HG02588 (cell line): Measurements from ENCODE around the gene HDAC4.

Source experiments
- ATAC-seq: cut with Tn5 transposase; IDR thresholded peaks from one replicate; pipeline ENCODE4 v1.9.1; 2021; ENCODE audit warnings: mild to moderate bottlenecking, moderate library complexity; ENCODE audit not compliant: unreplicated experiment

HDAC4 gene

DNA sequence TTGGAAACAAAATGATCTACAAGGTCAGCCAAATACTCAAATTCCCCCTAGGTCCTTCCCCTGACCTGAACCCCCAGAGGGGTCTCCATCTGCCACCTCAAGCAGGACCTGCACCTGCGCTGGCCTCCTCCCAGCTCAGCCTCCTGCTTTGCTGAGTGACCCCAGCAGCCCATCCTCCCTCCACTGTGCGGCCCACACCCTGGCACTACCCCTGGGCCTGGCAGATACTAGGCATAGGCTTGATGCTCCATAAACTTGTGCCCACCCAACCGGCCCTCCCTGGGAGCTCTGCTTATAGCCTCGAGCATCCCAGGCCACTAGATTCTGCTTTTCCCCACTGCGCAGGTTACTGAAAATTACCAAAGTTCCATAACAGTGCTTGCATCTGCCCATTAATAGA is 156.2 kb downstream of the HDAC4 start:
- no peak for ATAC-seq

DNA sequence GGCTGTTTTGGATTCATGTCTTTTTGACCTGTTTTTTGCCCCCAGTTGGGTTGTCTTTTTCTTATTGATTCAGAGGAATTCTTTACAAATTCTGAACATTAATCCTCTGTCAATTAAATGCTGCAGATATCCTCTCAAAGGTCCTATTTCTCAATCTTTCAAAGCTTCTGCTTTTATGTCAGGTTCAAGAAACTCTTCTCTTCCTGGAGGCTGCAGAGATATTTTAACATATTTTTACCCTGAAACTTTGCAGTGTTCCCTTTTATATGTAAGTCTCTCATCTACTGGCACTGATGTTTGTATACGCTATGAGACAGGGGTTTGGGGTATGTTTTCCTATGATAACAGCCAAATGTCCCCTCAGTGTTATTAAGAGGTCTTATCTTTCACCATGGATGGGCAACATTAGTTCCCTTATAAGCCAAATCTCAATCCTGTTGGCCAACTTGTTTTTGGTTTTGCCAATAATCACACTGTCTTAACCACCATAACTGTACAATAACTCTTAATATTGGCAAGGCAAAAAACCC is 159.3 kb downstream of the HDAC4 start:
- ATAC-seq: no peak

DNA sequence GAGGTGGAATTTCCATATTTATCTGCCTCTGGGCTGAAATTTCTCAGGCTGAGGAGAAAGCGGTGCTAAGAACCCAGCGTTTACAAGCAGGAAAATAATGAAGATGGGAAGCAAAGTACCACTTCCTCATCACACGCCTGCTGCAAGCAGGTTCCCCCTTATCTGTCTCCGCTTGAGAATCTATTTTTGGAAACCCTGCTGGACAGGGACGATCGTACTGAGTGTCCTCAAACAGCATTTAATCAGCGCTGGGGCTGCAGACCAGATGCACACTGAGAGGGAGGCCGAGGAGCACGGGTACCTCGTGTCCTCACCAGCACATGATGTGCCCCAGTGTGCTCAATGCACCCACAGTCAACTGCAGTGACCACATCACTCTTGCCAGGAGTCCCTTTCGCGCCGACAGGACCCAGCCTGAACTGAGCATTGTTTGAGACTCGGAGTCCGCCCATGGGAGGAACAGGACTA is 160.4 kb downstream of the HDAC4 start:
- ATAC-seq: no peak

DNA sequence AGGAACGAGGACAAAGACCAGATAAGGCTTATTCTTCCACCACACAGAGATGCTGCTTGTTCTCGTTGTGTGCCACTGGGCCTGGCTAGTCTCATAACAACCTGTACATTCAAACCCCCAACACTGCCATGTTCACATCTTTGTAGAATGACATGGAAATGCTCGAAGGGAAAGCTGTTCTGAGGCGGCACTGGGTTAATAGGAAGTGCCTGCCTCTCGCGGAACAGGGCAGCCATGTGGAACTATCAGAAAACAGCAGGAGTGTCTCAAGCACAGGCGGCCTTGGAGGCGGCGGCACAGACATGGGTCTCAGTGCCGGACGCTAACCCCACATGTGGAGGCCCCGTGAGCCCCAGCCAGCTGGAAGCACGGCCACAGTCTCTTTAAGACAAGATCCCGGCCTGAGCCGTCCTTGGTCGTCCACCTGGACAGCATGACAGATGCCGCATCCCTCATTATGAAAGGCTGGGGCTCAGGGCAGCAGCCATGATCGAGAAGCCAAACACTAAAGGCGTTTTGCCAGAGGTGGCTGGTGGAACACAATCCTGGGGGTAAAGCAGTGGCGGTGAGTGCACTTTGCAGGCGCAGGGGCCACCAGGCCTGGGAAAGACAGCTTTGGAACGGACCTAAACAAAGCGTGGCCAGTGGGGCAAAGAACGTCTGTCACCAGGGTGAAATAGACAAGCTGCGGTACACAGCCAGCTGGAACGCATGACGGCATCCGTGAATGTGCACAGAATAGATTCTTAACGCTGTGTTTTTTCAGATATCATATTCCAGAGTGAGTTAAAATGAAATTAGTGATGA is 161.0 kb downstream of the HDAC4 start:
- no peak for ATAC-seq

DNA sequence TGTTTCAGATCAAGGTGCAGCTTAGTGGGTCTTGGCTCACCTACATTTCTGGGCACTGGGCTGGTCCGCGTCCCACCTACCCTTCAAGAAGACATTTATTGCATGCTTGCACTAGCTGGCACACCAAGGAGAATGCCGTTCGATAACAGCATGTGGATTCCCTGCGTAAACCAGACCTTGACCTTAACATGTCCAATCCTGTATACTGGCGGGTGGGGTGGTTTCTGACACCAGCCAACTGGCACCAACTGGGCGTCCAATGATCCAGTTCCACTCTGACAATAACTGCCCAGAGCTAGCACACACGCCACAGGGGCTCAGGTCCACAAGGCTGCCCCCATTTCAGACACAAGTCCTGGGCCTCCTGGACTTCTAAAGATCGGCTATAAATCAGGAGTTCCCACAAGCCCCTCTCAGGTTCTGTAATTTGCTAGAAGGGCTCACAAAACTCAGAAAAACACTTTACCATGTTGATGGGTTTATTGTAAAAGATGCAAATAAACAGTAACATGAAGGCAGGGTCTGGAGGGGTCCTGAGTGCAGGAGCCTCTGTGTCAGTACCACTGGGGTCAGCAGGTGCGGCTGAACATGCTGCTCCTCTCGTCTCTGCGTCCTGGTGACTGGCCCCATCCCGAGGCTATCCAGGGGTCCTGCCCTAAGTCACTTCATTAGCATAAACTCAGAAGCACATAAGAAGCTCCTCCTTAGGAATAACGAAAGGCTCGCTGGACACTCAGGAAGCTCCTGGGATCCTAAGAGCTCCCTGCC is 161.8 kb downstream of the HDAC4 start:
- ATAC-seq: no peak

DNA sequence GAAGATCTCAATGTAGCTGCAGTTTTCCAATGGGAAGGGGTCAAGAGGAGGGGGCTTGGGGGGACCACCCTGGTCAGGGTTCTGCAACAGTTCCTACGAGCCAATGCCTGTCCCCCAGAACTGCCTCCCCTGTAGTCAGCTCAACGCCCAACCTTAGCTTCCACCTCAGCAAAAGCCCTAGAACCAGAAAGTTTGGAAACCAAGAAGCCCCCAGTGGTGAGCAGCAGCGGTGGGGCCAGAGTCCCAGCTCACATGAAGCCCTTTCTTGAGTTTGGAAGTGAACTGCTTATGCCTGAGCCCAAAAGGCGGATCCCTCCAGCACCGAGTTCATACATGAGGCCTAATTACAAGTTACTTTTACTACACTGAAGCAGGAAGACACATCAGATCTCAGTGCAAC is 162.4 kb downstream of the HDAC4 start:
- no peak for ATAC-seq

DNA sequence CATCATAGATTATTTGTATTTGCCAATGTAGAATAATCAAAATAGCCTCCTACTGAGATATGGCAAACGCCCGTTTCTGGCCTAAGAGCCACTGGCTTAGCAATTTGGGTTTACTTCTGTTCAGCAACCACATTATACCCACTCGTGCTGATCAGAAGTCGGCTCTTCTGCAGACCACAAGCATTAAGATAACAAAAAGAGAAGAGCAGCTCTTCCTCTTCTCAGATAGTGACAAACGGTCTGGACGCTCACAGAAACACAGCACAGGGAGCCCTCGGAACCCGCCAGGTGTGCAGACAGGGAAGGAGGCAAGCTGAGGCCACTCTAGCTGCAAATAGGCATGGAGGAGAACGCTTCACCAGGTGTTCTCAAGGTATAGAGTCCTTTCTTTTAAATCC is 164.0 kb downstream of the HDAC4 start:
- ATAC-seq: no peak

DNA sequence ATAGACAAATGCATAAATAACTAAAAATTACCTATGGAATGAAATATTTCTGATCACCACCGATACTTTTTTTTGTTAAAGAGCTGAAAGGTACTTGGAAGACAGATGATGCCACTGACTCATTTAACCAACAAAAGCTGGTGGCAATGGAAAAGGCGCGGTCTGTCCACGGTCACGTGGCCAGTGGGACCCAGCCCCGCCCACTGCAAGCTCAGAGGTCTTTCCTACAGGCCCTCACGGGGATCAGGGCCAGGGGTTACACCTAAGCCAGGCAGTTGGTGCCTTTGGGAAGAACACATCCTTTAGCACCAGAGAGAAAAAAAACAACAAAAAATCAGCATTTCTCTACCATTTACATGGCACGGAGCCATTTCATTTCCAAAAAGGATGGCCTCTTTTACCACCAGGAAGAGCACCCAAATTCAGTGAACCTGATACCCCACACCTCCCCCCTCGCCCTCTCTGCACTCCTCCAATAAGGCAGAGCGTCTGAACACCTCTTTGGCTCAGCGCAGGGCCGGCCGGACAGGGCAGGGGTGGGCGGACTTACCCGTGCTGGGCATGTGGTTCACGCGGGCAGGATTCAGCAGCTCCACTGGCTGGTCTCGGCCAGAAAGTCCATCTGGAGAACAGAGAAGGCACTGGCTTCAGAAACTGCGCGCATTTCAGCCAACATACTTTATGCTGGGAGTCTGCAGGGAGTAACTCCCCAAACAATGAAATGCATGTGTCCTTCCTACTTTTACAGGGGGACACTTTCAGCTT is 164.6 kb downstream of the HDAC4 start:
- no peak for ATAC-seq

DNA sequence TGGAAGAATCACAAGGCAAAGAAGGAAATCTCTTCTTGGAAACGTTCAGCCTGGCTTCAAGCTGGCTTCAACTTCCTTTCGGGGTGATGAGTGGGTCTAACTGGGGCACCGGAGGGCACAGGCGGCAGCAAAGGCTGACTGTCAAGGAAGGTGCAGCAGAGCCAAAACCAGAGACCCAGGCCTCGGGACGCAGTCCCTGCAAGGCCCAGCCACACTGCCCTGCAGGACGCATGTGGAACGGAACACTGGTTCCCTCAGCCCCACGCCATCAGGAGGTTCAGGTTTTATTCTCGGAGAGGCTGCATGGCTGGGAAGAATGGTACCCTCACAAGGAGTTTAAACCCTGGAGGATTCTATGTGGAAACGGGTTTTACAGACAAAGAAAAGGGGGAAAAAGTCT is 165.5 kb downstream of the HDAC4 start:
- no peak for ATAC-seq

DNA sequence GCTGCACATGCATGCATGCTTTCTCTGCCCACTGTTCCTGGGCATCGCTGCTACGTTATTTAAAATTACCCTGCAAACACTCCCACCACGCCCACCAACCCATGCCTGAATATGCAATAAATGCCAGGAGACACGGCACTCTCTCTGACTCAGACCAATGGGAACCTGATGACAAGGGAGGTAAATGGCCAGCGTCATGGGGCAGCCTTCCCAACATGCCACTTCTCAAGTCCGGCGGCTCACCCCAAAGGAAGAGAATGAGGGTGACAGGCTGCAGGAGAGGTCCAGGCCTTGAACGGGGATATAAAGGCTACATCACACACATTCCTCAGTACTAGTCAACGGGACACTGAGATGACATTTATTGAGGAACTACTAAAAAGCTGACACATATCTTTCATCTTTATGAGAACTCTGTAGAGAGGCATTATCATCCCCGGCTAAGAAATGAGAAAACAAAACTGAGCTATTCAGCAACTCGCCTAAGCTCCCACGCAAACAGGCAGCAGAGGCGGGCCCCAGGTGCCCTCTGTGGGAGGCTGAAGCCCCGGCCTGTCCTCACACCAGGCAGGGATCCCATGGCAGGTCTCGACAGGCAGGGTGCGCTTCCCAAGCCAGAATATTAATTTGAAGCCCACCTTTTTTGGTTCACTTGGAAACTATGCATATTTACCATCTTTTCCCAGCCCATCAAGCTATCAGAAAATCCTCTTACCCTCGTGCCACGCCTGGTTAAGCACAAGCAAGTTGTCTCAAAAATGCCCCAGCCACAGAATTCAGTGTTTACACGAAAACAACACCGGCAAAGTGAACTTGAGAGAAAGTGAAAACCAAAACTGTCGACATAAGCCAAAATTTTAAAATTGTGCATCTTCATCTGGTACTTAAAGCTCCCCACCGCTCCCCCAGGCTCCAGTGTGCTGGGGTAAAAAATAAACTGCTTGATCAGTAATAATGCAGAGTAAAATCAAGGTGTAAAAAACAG is 166.3 kb downstream of the HDAC4 start:
- ATAC-seq: no peak

DNA sequence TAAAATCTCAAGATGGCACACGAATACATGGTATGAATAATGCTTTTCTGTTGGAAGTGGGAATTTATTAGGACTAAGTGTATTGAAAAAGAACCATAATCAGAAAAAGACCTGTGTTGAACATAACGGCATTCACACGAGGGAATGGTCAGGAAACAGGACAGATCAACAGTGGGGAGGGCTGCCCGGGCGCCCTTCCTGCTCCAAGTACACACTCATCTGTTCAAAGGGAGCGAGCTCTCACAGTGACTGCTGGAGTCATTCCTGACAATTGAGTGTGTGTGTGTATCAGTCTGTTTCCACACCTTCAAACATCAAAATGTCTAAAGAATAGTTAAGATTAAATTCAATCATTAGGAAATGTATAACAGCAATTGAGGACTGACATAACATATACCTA is 167.2 kb downstream of the HDAC4 start:
- ATAC-seq: no peak

DNA sequence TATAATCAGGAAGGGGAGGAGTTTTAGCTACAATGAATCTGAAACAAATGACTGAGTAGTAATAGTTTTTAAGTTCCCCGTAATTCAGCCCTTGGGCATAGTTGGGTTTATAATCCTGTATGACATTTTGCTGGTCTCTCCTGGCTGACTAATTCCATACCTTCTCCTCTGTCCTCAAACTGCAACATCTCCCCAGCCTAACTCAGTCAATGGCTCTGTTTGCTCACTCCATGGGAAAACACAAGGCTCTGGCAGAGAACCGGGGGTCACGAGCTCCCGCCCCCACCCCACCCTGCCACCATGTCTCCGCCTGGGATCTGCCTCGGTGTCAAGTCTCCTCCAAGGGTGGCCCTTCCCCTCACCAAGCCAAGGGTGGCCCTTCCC is 168.6 kb downstream of the HDAC4 start:
- no peak for ATAC-seq

DNA sequence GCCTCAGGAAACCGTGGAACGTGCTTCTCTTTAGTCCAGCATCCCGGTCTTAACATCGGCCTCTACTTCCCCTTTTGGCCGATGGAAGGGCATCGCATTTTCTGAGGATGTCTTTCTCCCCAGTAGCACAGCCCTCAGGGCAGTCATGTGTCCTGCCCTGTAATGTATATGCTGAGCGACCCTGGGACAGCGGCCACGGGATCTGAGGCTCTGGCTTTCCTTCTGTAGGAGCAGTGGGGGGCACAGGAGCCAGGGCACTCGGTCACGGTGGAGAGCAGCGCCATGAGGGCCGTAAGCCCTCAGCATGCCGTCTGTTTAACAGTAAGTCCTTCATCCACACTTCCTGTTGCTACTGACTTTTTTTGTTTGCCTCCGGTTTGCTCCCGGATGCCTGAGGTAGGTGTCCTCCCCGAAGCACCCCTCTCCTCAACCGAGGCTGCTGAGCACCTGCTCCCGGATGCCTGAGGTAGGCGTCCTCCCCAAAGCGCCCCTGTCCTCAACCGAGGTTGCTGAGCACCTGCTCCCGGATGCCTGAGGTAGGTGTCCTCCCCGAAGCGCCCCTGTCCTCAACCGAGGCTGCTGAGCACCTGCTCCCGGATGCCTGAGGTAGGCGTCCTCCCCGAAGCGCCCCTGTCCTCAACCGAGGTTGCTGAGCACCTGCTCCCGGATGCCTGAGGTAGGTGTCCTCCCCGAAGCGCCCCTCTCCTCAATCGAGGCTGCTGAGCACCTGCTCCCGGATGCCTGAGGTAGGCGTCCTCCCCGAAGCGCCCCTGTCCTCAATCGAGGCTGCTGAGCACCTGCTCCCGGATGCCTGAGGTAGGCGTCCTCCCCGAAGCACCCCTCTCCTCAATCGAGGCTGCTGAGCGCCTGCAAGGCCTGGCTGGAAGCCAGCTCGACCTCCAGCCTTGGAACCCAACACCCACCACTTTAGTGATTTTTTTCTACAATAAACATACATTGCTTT is 169.3 kb downstream of the HDAC4 start:
- ATAC-seq: no peak

DNA sequence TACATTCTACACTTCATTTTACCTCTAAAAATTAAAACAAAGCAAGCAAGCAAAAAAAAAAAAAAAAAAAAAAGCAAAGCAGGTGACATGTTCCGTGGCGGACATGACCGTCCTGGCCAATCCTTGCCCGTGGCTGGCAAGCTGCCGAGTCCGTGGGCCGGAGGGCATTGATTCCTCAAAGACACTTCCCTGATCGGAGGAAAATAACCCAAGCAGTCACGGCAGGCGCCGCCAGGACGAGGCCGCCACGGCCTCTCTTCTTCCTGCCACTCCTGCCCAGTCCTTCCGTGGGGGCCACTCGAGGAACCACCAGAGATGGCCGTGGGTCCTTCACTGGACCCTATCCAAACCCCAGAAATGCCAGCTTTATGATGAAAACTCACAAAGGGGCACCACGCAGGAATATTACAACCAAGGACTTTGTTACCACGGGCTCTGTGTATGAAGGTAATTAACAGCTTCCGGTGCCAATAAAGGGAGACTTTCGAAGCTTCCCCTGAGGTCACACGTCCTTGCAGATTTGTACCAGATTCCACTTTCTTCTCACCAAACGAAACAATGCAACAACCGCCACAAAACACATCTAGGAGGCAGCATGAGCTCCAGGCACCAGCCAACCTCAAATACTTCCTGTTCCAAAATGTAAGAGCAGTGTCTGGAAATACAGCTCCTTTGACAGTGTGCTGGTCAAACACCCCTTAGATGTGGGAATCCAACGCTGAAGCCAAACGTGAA is 170.3 kb downstream of the HDAC4 start:
- no peak for ATAC-seq

DNA sequence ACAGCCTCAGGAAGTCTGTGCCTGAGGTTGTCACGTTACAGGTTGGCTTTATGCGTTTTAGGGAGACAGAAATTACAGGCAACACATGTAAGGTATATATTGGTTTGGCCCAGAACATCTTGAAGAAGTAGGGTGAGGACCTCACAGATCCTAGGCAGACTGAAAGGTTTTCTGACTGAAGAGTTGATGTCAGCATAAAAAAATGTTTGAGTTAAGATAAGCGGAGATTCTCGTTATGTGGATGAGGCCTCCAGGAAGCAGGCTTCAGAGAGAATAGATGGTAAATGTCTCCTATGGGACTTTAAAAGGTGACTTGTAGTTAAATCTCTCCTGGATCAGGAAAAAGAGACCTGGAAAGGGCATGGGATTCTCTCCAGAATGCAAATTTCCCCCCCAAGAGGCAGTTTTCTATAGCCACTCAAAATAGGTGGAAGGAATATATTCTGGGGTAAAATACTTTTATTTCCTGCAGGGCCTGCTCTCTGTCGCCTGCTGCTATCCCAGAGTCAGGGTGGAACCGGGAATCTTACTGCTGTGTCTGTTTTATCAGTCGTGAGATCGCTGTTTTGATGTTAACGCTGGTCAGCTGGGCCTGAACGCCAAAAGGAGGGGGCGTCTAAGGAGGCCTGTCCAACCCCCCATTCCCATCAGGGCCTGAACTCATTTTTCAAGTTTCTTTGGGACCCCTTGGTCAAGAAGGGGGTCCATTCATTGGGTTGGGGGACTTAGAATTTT is 171.1 kb downstream of the HDAC4 start:
- ATAC-seq: no peak

DNA sequence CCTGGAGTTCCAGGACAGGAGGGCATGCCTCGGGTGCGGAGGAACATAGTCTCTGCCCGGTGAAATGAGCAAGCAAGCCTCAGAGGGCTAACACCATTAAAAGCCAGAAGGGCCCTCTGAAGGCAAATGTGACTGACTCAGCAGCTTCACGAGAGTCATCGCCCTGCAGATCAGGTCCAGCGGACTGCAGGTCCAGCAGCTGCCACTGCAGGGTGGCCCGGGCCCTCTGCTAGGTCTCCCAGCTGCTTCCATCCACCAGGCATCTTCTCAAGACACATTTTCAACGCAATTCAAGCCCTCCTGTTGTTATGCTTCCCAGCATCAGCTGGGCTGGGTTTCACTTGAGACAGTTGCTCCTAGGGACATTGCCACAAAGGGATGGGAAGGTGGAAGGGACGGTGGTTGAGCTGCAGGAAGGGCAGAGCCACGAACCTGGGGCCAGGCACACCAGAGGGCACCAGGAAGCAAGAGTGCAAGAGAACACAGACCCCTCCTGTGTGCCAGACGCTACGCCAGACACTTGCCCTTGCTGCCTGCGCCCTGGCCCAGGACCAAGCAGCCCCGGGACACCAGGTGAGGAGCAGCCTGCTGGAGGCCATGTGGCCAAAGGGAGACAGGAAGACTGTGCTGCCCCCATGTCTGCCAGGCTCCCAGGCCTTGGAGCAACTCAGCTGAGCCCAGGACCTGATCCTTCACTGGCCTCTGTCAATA is 173.0 kb downstream of the HDAC4 start:
- no peak for ATAC-seq
